Endothelial cell of umbilical vein (primary cell): Measurements from ENCODE around the gene HIPK4. TPM values are rescaled to one million over a fixed set of nuclear protein-coding genes. Genes with fewer than 3 reads are reported as not detected.

Experiments used
- BruUV-seq: library from RNA; stranded (reverse); fragments of 400-500 nt; replicated peaks from 2 replicates; lab custom pipeline; 2021; lab: Mats Ljungman, UMichigan
- CTCF ChIA-PET: fragments of 300-600, 350-600 bp; sonication (Branson Sonifier 250); formaldehyde crosslinking; loops from one replicate; lab custom pipeline; 2021; ENCODE audit warnings: antibody characterized with exemption, inconsistent platforms; lab: Charles Lee
- POLR2A ChIA-PET: fragments of 300-600, 350-600 bp; sonication (Branson Sonifier 250); formaldehyde crosslinking; loops from one replicate; lab custom pipeline; 2021; ENCODE audit warnings: antibody characterized with exemption, inconsistent platforms; lab: Charles Lee
- DNase-seq: peaks from one replicate; pipeline ENCODE4 v3.0.0-alpha.2; 2011; ENCODE audit warnings: low read depth, low spot score
- FAIRE-seq: peaks from 2 replicates; lab custom pipeline; 2011; peaks lifted over from hg19 to GRCh38; lab: Jason Lieb, UNC
- H2AFZ ChIP-seq: 2 replicates; pipeline ENCODE4 v1.6.0; 2012; ENCODE audit warnings: low read depth, low read length, control low read depth, inconsistent platforms
- H3K27ac ChIP-seq: 2 replicates; pipeline ENCODE4 v1.5.1; 2011; ENCODE audit warnings: low read depth, mild to moderate bottlenecking, control low read depth, low read length, moderate library complexity; ENCODE audit not compliant: insufficient read depth
- H3K27me3 ChIP-seq, 2 experiments: 2 replicates each; pipeline versions ENCODE4 v1.6.0 to v1.6.1; 2011; ENCODE audit warnings: low read length in 2 of 2, mixed read lengths in 1 of 2; ENCODE audit not compliant: control insufficient read depth in 2 of 2, insufficient read depth in 2 of 2
- H3K36me3 ChIP-seq, 2 experiments: 2 replicates in 1 of 2; 3 replicates in 1 of 2; pipeline ENCODE4 v1.5.1; 2011; ENCODE audit warnings: low read length in 2 of 2, mild to moderate bottlenecking in 1 of 2, moderate library complexity in 1 of 2; ENCODE audit not compliant: control insufficient read depth in 2 of 2, insufficient read depth in 2 of 2; ENCODE audit errors: extremely low read depth in 1 of 2
- H3K4me1 ChIP-seq: 3 replicates; pipeline ENCODE4 v1.5.1; 2011; ENCODE audit warnings: mild to moderate bottlenecking, low read length; ENCODE audit not compliant: control insufficient read depth, insufficient read depth; ENCODE audit errors: extremely low read depth
- H3K4me2 ChIP-seq: 2 replicates; pipeline ENCODE4 v1.6.1; 2011; ENCODE audit warnings: low read length, control low read depth, mixed read lengths; ENCODE audit not compliant: insufficient read depth
- H3K4me3 ChIP-seq, 3 experiments: fragments of 200-600 bp in 1 of 3; sonication (generic), shearing (Covaris generic) in 1 of 3; replicated peaks in 1 of 3; 2 replicates each; pipeline ENCODE4 v1.5.1; 2011 to 2016; ENCODE audit warnings: control low read depth in 3 of 3, low read length in 3 of 3, mild to moderate bottlenecking in 2 of 3, inconsistent platforms in 1 of 3, low read depth in 1 of 3, moderate library complexity in 1 of 3; ENCODE audit not compliant: insufficient read depth in 1 of 3
- H3K79me2 ChIP-seq: 2 replicates; pipeline ENCODE4 v1.6.0; 2012; ENCODE audit warnings: low read length, inconsistent platforms; ENCODE audit not compliant: control insufficient read depth, insufficient read depth
- H3K9ac ChIP-seq: replicated peaks from 2 replicates; pipeline ENCODE3; 2011; ENCODE audit warnings: low read length, control low read depth; ENCODE audit not compliant: insufficient read depth; ENCODE audit errors: extremely low read depth
- H3K9me1 ChIP-seq: replicated peaks from 3 replicates; pipeline ENCODE4 v1.6.0; 2011; ENCODE audit warnings: mild to moderate bottlenecking, low read length; ENCODE audit not compliant: control insufficient read depth, insufficient read depth; ENCODE audit errors: extremely low read depth
- H3K9me3 ChIP-seq: replicated peaks from 2 replicates; pipeline ENCODE4 v1.5.1; 2012; ENCODE audit warnings: low read length, inconsistent platforms; ENCODE audit not compliant: control insufficient read depth, insufficient read depth
- H4K20me1 ChIP-seq: replicated peaks from 2 replicates; pipeline ENCODE3; 2011; ENCODE audit warnings: mild to moderate bottlenecking, low read length; ENCODE audit not compliant: control insufficient read depth, insufficient read depth; ENCODE audit errors: extremely low read depth
- EZH2 ChIP-seq: IDR thresholded peaks from 2 replicates; pipeline ENCODE4 v1.6.1; 2012; ENCODE audit warnings: borderline replicate concordance, low read depth, mild to moderate bottlenecking, moderate library complexity, low read length, inconsistent platforms; ENCODE audit not compliant: severe bottlenecking
- FOS ChIP-seq: IDR thresholded peaks from 2 replicates; pipeline ENCODE4 v1.6.1; 2011; ENCODE audit warnings: mild to moderate bottlenecking, low read length, moderate library complexity, borderline replicate concordance; ENCODE audit not compliant: insufficient read depth
- GATA2 ChIP-seq: IDR thresholded peaks from 2 replicates; pipeline ENCODE4 v1.7.0; 2011; ENCODE audit warnings: low read depth, mild to moderate bottlenecking, moderate library complexity, mixed read lengths, low read length; ENCODE audit not compliant: insufficient read length, insufficient read depth
- JUN ChIP-seq: IDR thresholded peaks from 2 replicates; pipeline ENCODE4 v1.6.1; 2011; ENCODE audit warnings: borderline replicate concordance, low read depth; ENCODE audit not compliant: insufficient read length, insufficient read depth
- MYC ChIP-seq: IDR thresholded peaks from one replicate; pipeline ENCODE4 v1.6.1; 2011; ENCODE audit warnings: mild to moderate bottlenecking, low read depth, low read length
- POLR2A ChIP-seq: IDR thresholded peaks from 2 replicates; pipeline ENCODE4 v1.6.1; 2012; ENCODE audit warnings: low read depth, mild to moderate bottlenecking, control low read depth, low read length
- POLR2AphosphoS5 ChIP-seq: IDR thresholded peaks from 2 replicates; pipeline ENCODE4 v1.6.1; 2012; ENCODE audit warnings: low read depth, mild to moderate bottlenecking, control low read depth, low read length, moderate library complexity; ENCODE audit not compliant: insufficient read depth
- dilution Hi-C: fragments of 300-500 bp; cut with MboI; formaldehyde crosslinking; loops from one replicate; pipeline ENCODE4 v1.15.0; 2019; ENCODE audit warnings: low sequenced_read_pairs; ENCODE audit not compliant: extremely low pct_ligation_motif_present
- intact Hi-C: fragments of 100-400 bp; cut with micrococcal nuclease; formaldehyde crosslinking; loops from one replicate; pipeline ENCODE4 v1.10.0; 2022
- polyA plus RNA-seq, 4 experiments: library from polyadenylated mRNA; depleted of rRNA in 3 of 4; stranded (reverse) in 3 of 4; unstranded in 1 of 4; fragments of >200 nt; gene quantifications; 2 replicates each; pipeline versions ENCODE4 v1.2.1 to v1.2.3, GENCODE V29; 2011 to 2012; ENCODE audit warnings: missing spikeins in 1 of 4
- total RNA-seq: library from RNA; stranded (reverse); gene quantifications from 2 replicates; pipeline ENCODE4 v1.2.3, GENCODE V29; 2021
- TF ChIP-seq, protein P1 (sequence below): IDR thresholded peaks from 2 replicates; pipeline ENCODE4 v1.6.1; 2011; ENCODE audit not compliant: insufficient read depth, insufficient read length
- TF ChIP-seq, protein P2 (sequence below), 2 donors: IDR thresholded peaks; 1 replicate in 1 of 2; 2 replicates in 1 of 2; pipeline ENCODE4 v1.5.1; 2011; ENCODE audit warnings: low read length in 2 of 2, mild to moderate bottlenecking in 2 of 2, moderate library complexity in 2 of 2, control low read depth in 1 of 2, inconsistent platforms in 1 of 2, low read depth in 1 of 2; ENCODE audit not compliant: insufficient read depth in 1 of 2; ENCODE audit errors: extremely low read depth in 1 of 2

HIPK4 gene
- total and polyA plus RNA-seq, 2 donors (not counting 3 experiments of a cell fraction or from before 2014, with no cell fraction given): 0.12 TPM; not detected in 1

DNA sequence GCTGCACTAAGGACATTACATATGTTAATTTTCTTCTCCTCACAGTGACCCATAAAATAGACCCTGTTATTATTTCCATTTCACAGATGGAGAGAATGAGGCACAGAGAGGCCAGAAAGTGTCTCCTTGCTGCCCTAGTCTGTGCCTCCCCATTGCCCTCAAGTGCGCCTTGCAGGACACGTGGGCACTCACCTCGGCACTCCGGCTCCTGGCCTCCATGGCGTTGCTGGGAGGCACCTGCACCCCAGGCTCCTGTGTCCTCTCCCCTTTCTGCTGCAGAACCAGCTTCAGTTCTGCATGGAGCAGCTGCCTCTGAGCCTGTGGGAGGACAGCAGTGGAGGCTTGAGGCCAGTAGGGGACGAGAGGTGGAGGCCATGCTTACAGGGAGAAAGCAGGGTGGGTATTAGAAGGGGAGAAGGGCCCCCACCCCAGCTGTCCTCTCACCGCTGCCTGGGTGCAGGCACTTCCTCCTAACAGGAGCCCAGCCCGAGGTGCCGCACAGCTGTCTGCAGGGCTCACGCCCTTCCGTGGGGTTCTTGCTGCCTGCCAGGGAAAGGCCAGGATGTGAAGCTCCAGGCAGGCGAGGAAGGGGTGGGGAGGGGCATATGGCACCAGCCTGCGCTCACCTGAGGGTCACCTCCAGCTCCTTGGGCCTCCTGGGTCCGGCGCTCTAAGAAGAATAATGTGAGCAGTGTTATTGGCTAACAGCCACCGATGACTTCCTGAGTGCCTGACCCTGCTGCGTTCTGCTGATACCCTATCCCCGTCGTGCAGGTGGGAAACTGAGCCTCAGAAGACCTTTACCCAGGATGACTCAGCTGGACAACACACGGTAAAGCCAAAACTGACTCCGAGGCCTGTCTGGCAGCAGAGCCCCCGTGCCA lies 18.0 kb upstream of the HIPK4 start:
- no peaks in the 10 kb centered on the region for H3K9me3 ChIP-seq
- peaks cover 2% of the 10 kb centered on the region for H3K4me1 ChIP-seq
- dilution Hi-C loops: no loop called here
- H3K4me3 ChIP-seq: no peak overlapping the region
- no peak for FAIRE-seq
- no peaks in the 10 kb centered on the region for H3K9me1 ChIP-seq
- H3K79me2 ChIP-seq: no peaks in the 10 kb centered on the region
- no peak overlapping the region for H3K9ac ChIP-seq
- no peak overlapping the region for H3K27ac ChIP-seq
- H3K36me3 ChIP-seq: no peaks in the 10 kb centered on the region
- no peaks in the 10 kb centered on the region for H4K20me1 ChIP-seq
- ChIA-PET CTCF (interaction anchor here (0.9 to 2.2 kb wide), 2 partner anchors 12 to 35 kb away, joined by 4 to 9 read pairs; no protein-coding TSS in a partner anchor), POLR2A (interaction anchor here (1.2 kb wide), 1 partner anchor 13 kb away, joined by 3 read pairs; no protein-coding TSS in a partner anchor)
- no peak overlapping the region for H2AFZ ChIP-seq
- no peak overlapping the region for H3K4me2 ChIP-seq
- intact Hi-C loops: no loop called here
- no TSS peak for BruUV-seq
- TF ChIP-seq, protein P1, sequence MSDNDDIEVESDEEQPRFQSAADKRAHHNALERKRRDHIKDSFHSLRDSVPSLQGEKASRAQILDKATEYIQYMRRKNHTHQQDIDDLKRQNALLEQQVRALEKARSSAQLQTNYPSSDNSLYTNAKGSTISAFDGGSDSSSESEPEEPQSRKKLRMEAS: no peak
- no peak for TF ChIP-seq GATA2
- no peak for TF ChIP-seq EZH2
- TF ChIP-seq POLR2AphosphoS5: no peak
- TF ChIP-seq MYC: no peak
- TF ChIP-seq FOS: no peak
- TF ChIP-seq JUN: no peak
- no peak for TF ChIP-seq POLR2A
- TF ChIP-seq, protein P2, sequence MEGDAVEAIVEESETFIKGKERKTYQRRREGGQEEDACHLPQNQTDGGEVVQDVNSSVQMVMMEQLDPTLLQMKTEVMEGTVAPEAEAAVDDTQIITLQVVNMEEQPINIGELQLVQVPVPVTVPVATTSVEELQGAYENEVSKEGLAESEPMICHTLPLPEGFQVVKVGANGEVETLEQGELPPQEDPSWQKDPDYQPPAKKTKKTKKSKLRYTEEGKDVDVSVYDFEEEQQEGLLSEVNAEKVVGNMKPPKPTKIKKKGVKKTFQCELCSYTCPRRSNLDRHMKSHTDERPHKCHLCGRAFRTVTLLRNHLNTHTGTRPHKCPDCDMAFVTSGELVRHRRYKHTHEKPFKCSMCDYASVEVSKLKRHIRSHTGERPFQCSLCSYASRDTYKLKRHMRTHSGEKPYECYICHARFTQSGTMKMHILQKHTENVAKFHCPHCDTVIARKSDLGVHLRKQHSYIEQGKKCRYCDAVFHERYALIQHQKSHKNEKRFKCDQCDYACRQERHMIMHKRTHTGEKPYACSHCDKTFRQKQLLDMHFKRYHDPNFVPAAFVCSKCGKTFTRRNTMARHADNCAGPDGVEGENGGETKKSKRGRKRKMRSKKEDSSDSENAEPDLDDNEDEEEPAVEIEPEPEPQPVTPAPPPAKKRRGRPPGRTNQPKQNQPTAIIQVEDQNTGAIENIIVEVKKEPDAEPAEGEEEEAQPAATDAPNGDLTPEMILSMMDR (IDR thresholded peaks at IDR 0.05; ENCODE audit: extremely low read depth in 1 of 2, insufficient read depth in 1 of 2, low read depth in 1 of 2, low read length in 2 of 2): no peak
- no peak for DNase-seq
- no peaks in the 10 kb centered on the region for H3K27me3 ChIP-seq
